H1 (cell line): ENCODE results near the gene LRRK1.

Experiments used
- CHD2 ChIP-seq: IDR thresholded peaks from 2 replicates; pipeline ENCODE4 v1.6.1; 2012; ENCODE audit warnings: low read length, improper control_type of control experiment
- EZH2 ChIP-seq: fragments of 200-600 bp; sonication (generic); IDR thresholded peaks from 2 replicates; pipeline ENCODE4 v1.7.1; 2012; ENCODE audit warnings: low read depth, mild to moderate bottlenecking, moderate library complexity, low read length, inconsistent platforms; ENCODE audit not compliant: severe bottlenecking
- HDAC2 ChIP-seq, 2 experiments: fragments of 300-600 bp in 1 of 2; sonication (generic) in 1 of 2; IDR thresholded peaks; 2 replicates each; pipeline ENCODE4 v1.6.1; 2011 to 2012; ENCODE audit warnings: low read depth in 2 of 2, low read length in 2 of 2, mild to moderate bottlenecking in 2 of 2, moderate library complexity in 2 of 2, borderline replicate concordance in 1 of 2, inconsistent platforms in 1 of 2
- KDM1A ChIP-seq: fragments of 200-600, 300-600 bp; sonication (generic); IDR thresholded peaks from 2 replicates; pipeline ENCODE4 v1.7.1; 2016; ENCODE audit warnings: mild to moderate bottlenecking, low read length, borderline replicate concordance
- MAX ChIP-seq: IDR thresholded peaks from 2 replicates; pipeline ENCODE4 v1.6.1; 2012; ENCODE audit warnings: inconsistent platforms
- POLR2A ChIP-seq, 2 experiments: IDR thresholded peaks; 1 replicate in 1 of 2; 2 replicates in 1 of 2; pipeline ENCODE4 v1.6.1; 2011; ENCODE audit warnings: low read depth in 2 of 2, low read length in 2 of 2, mild to moderate bottlenecking in 2 of 2; ENCODE audit errors: control extremely low read depth in 1 of 2
- POLR2AphosphoS5 ChIP-seq: IDR thresholded peaks from 2 replicates; pipeline ENCODE4 v1.6.1; 2011; ENCODE audit warnings: low read depth, low read length
- RFX5 ChIP-seq: IDR thresholded peaks from 2 replicates; pipeline ENCODE4 v1.6.1; 2011; ENCODE audit warnings: low read depth, low read length, improper control_type of control experiment, borderline replicate concordance
- RNF2 ChIP-seq: fragments of 200-900, 300-1000 bp; sonication (generic); IDR thresholded peaks from 2 replicates; pipeline ENCODE4 v1.7.1; 2016; ENCODE audit warnings: borderline replicate concordance, low read depth, mild to moderate bottlenecking, antibody characterized with exemption, low read length; ENCODE audit not compliant: poor library complexity, severe bottlenecking; ENCODE audit errors: missing control alignments
- SP1 ChIP-seq: IDR thresholded peaks from 2 replicates; pipeline ENCODE4 v1.6.1; 2011; ENCODE audit warnings: low read depth, low read length
- SRF ChIP-seq: IDR thresholded peaks from 2 replicates; pipeline ENCODE4 v1.6.1; 2011; ENCODE audit warnings: mild to moderate bottlenecking, low read depth, low read length, moderate library complexity
- TAF1 ChIP-seq: IDR thresholded peaks from 2 replicates; pipeline ENCODE4 v1.6.1; 2011; ENCODE audit warnings: mild to moderate bottlenecking, low read depth, low read length
- ZNF274 ChIP-seq: IDR thresholded peaks from 2 replicates; pipeline ENCODE4 v1.7.0; 2012; ENCODE audit warnings: low read length, borderline replicate concordance; ENCODE audit errors: extremely low read depth
- TF ChIP-seq, protein P1 (sequence below), 3 experiments: IDR thresholded peaks; 1 replicate in 2 of 3; 2 replicates in 1 of 3; pipeline versions ENCODE4 v1.5.1 to v1.6.1; 2011; ENCODE audit warnings: low read length in 3 of 3, mild to moderate bottlenecking in 3 of 3, inconsistent platforms in 2 of 3, low read depth in 1 of 3, moderate library complexity in 1 of 3; ENCODE audit not compliant: insufficient read depth in 1 of 3; ENCODE audit errors: control extremely low read depth in 1 of 3

DNA sequence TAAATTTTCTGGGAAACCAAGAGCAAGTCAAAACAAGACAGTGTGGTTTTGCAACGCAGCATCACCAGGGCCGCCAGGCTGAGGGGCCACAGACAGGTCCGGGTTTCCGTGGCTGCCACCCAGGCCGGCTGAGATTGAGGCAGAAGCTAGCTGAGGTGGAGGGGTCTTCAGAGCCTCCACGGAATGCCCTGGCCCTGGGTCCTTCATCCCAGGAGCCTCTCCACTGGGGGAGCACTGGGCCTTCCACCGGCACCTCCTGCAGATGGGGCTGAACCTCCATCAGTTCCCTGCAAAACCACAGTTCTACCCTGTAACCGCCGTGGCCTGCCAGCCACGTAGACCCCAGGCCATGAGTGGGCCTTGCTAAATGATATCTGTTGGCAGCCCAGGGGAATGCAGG lies 180.0 kb downstream of the LRRK1 start:
- TF ChIP-seq ZNF274 (no peak), RFX5 (no peak), POLR2A (IDR thresholded peaks at IDR 0.05; ENCODE audit: control extremely low read depth in 1 of 2, low read depth in 2 of 2, low read length in 2 of 2) (no peak), MAX (no peak), CHD2 (no peak), SP1 (no peak), HDAC2 (IDR thresholded peaks at IDR 0.05; ENCODE audit: borderline replicate concordance in 1 of 2, low read depth in 2 of 2, low read length in 2 of 2) (no peak), RNF2 (no peak), EZH2 (no peak), SRF (no peak), TAF1 (no peak), KDM1A (no peak), POLR2AphosphoS5 (no peak)
- TF ChIP-seq, protein P1, sequence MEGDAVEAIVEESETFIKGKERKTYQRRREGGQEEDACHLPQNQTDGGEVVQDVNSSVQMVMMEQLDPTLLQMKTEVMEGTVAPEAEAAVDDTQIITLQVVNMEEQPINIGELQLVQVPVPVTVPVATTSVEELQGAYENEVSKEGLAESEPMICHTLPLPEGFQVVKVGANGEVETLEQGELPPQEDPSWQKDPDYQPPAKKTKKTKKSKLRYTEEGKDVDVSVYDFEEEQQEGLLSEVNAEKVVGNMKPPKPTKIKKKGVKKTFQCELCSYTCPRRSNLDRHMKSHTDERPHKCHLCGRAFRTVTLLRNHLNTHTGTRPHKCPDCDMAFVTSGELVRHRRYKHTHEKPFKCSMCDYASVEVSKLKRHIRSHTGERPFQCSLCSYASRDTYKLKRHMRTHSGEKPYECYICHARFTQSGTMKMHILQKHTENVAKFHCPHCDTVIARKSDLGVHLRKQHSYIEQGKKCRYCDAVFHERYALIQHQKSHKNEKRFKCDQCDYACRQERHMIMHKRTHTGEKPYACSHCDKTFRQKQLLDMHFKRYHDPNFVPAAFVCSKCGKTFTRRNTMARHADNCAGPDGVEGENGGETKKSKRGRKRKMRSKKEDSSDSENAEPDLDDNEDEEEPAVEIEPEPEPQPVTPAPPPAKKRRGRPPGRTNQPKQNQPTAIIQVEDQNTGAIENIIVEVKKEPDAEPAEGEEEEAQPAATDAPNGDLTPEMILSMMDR (IDR thresholded peaks at IDR 0.05; ENCODE audit: control extremely low read depth in 1 of 3, insufficient read depth in 1 of 3, low read depth in 1 of 3, low read length in 3 of 3): peak in 1 of 3 experiments; percentile 6; a peak in 1 of 4 replicates
